OCI-LY3 (cell line): ENCODE data around the gene COTL1.

Experiments
- CTCF ChIP-seq: fragments of 200-600, 300-600 bp; sonication (generic); IDR thresholded peaks from 2 replicates; pipeline ENCODE4 v1.5.1; 2014; ENCODE audit warnings: antibody characterized with exemption, low read length, low read depth
- EZH2phosphoT487 ChIP-seq: fragments of 200-600 bp; shearing (Covaris generic); IDR thresholded peaks from 2 replicates; pipeline ENCODE4 v1.6.1; 2018; ENCODE audit warnings: antibody characterized with exemption, mixed run types, low read depth

- TF ChIP-seq CTCF (no peak), EZH2phosphoT487 (no peak)
These were observed 47.0 kb downstream of the COTL1 start for GRCh38 chr16:84570739-84571403.
